Esophagus muscularis mucosa (tissue), 4 donors: ENCODE measurements around the gene GALNT7. TPM values are rescaled to one million over a fixed set of nuclear protein-coding genes. Genes with fewer than 3 reads are reported as not detected.

Experiments used
- DNase-seq: peaks from one replicate; pipeline ENCODE4 v3.0.0-alpha.2; 2017; ENCODE audit errors: extremely low spot score
- H3K27ac ChIP-seq, 4 donors: fragments of 200-600 bp; sonication (generic); replicated peaks in 1 of 4; 1 replicate in 3 of 4; 2 replicates in 1 of 4; pipeline ENCODE4 v1.5.1; 2016 to 2019; ENCODE audit warnings: mild to moderate bottlenecking in 1 of 4
- H3K27me3 ChIP-seq, 4 donors: fragments of 200-600 bp; sonication (generic); one replicate each; pipeline versions ENCODE4 v1.5.1 to v1.6.0; 2016 to 2019
- H3K36me3 ChIP-seq, 4 donors: fragments of 200-600 bp; sonication (generic); one replicate each; pipeline ENCODE4 v1.5.1; 2016 to 2019
- H3K4me1 ChIP-seq, 4 donors: fragments of 200-600 bp; sonication (generic); one replicate each; pipeline ENCODE4 v1.5.1; 2016 to 2019
- H3K4me3 ChIP-seq, 4 donors: fragments of 200-600 bp; sonication (generic); 1 replicate in 2 of 4; 2 replicates in 2 of 4; pipeline ENCODE4 v1.5.1; 2016 to 2019; ENCODE audit warnings: mild to moderate bottlenecking in 4 of 4, moderate library complexity in 1 of 4
- H3K9me3 ChIP-seq, 4 donors: fragments of 200-600 bp; sonication (generic); 1 replicate in 3 of 4; 2 replicates in 1 of 4; pipeline ENCODE4 v1.5.1; 2016 to 2019
- CTCF ChIP-seq, 3 experiments: fragments of 200-600 bp in 2 of 3; fragments of 450-650 bp in 1 of 3; sonication (generic) in 2 of 3; IDR thresholded peaks; one replicate each; pipeline ENCODE4 v1.5.1; 2017 to 2019; ENCODE audit warnings: antibody characterized with exemption in 3 of 3, mild to moderate bottlenecking in 2 of 3, moderate library complexity in 1 of 3
- EP300 ChIP-seq: sonication (generic); formaldehyde crosslinking; IDR thresholded peaks from one replicate; pipeline ENCODE4 v1.6.1; 2017; ENCODE audit warnings: antibody characterized with exemption
- POLR2A ChIP-seq: fragments of 450-650 bp; IDR thresholded peaks from one replicate; pipeline ENCODE4 v1.6.1; 2017; ENCODE audit warnings: antibody characterized with exemption, moderate library complexity, mild to moderate bottlenecking, low read depth
- POLR2AphosphoS5 ChIP-seq, 2 donors: sonication (generic); formaldehyde crosslinking; IDR thresholded peaks; one replicate each; pipeline ENCODE4 v1.6.1; 2017; ENCODE audit warnings: antibody characterized with exemption in 2 of 2
- WGBS: methylation state at CpG from one replicate; pipeline ENCODE4 v1.1.5; 2018; 5-methylcytosine and 5-hydroxymethylcytosine counted together
- intact Hi-C: fragments of 100-400 bp; cut with DNase I; formaldehyde crosslinking; loops from one replicate; pipeline ENCODE4 v1.15.1; 2023
- total RNA-seq, 4 donors: library from RNA; depleted of rRNA; stranded (reverse); fragments of >200 nt; gene quantifications; one replicate each; pipeline versions ENCODE4 v1.1.0 to v1.2.1, GENCODE V29; 2016

The GALNT7 gene
- total RNA-seq, 4 donors from 2014 or later: 9.6 to 20.2 (median 12.9) TPM

GRCh38 chr4:173194157-173194556 is 25.5 kb downstream of the GALNT7 start:
- DNase-seq: no peak
- Histone ChIP-seq H3K27ac (no peak overlapping the region), H3K36me3 (no peaks in the 10 kb centered on the region), H3K4me3 (no peak overlapping the region), H3K4me1 (peaks cover 3 to 28% (median 18%) of the 10 kb centered on the region in 4 donors), H3K9me3 (no peaks in the 10 kb centered on the region), H3K27me3 (no peaks in the 10 kb centered on the region)
- 86% methylated on average over 2 of the region's 2 CpGs for WGBS
- intact Hi-C loops: no loop called here
- TF ChIP-seq EP300 (no peak), CTCF (IDR thresholded peaks at IDR 0.05) (no peak), POLR2A (no peak), POLR2AphosphoS5 (IDR thresholded peaks at IDR 0.05) (no peak)

GRCh38 chr4:173195109-173195508 is 26.5 kb downstream of the GALNT7 start:
- no peaks in the 10 kb centered on the region for H3K36me3 ChIP-seq
- DNase-seq: no peak
- H3K27ac ChIP-seq: no peak overlapping the region
- intact Hi-C loops: no loop called here
- no peaks in the 10 kb centered on the region for H3K9me3 ChIP-seq
- H3K4me1 ChIP-seq: peaks cover 3 to 28% (median 18%) of the 10 kb centered on the region in 4 donors
- H3K4me3 ChIP-seq: no peak overlapping the region
- H3K27me3 ChIP-seq: no peaks in the 10 kb centered on the region
- 39% methylated on average over 3 of the region's 3 CpGs for WGBS
- TF ChIP-seq CTCF (IDR thresholded peaks at IDR 0.05): no peak
- no peak for TF ChIP-seq POLR2A
- no peak for TF ChIP-seq EP300
- TF ChIP-seq POLR2AphosphoS5 (IDR thresholded peaks at IDR 0.05): no peak

GRCh38 chr4:173199553-173199952 is 30.9 kb downstream of the GALNT7 start:
- intact Hi-C loops: no loop called here
- DNase-seq: no peak
- Histone ChIP-seq H3K27me3 (no peaks in the 10 kb centered on the region), H3K9me3 (no peaks in the 10 kb centered on the region), H3K4me1 (peaks cover 3 to 12% (median 10%) of the 10 kb centered on the region in 4 donors), H3K27ac (no peak overlapping the region), H3K36me3 (no peaks in the 10 kb centered on the region), H3K4me3 (no peak overlapping the region)
- WGBS: 95% methylated on average over 4 of the region's 4 CpGs
- TF ChIP-seq POLR2AphosphoS5 (IDR thresholded peaks at IDR 0.05): no peak
- TF ChIP-seq CTCF (IDR thresholded peaks at IDR 0.05): no peak
- no peak for TF ChIP-seq POLR2A
- no peak for TF ChIP-seq EP300

- DNase-seq: no peak
- no peak for TF ChIP-seq EP300
- TF ChIP-seq POLR2AphosphoS5 (IDR thresholded peaks at IDR 0.05): no peak
- no peak for TF ChIP-seq POLR2A
- TF ChIP-seq CTCF (IDR thresholded peaks at IDR 0.05): no peak
- WGBS: 93% methylated on average over 4 of the region's 4 CpGs
- Histone ChIP-seq H3K27me3 (no peaks in the 10 kb centered on the region), H3K9me3 (no peaks in the 10 kb centered on the region), H3K4me1 (peaks cover 0 to 4% (median 2%) of the 10 kb centered on the region in 4 donors), H3K36me3 (peaks cover 0 to 5% (median 0%) of the 10 kb centered on the region in 4 donors), H3K27ac (no peak overlapping the region), H3K4me3 (no peak overlapping the region)
- intact Hi-C loops: no loop called here
Observed at GRCh38 chr4:173200103-173200884, 31.7 kb downstream of the GALNT7 start.
